Activated T-helper 17 cell treated with anti-CD3 and anti-CD28 coated beads, Interleukin-2, amount 50 U/mL, for 72 hours (primary cell): Measurements from ENCODE around the gene SMPX. TPM values are rescaled to one million over a fixed set of nuclear protein-coding genes. Genes with fewer than 3 reads are reported as not detected.

Experiments used
- ATAC-seq: fragments of 150-1000 bp; cut with Tn5 transposase; replicated peaks from 2 replicates; pipeline ENCODE4 v1.10.0; 2021; ENCODE audit warnings: mild to moderate bottlenecking, moderate library complexity
- H3K27ac Mint-ChIP-seq: one replicate; pipeline ENCODE4 v1.8.0; 2022; ENCODE audit warnings: mixed read lengths
- H3K27me3 Mint-ChIP-seq: one replicate; pipeline ENCODE4 v1.8.0; 2022; ENCODE audit warnings: mixed read lengths
- H3K36me3 Mint-ChIP-seq: one replicate; pipeline ENCODE4 v1.8.0; 2022; ENCODE audit warnings: low read depth, mild to moderate bottlenecking, mixed read lengths
- H3K4me1 Mint-ChIP-seq: one replicate; pipeline ENCODE4 v1.8.0; 2022; ENCODE audit warnings: mixed read lengths
- H3K4me3 Mint-ChIP-seq: one replicate; pipeline ENCODE4 v1.8.0; 2022; ENCODE audit warnings: mild to moderate bottlenecking, mixed read lengths
- H3K9me3 Mint-ChIP-seq: one replicate; pipeline ENCODE4 v1.8.0; 2022; ENCODE audit warnings: mixed read lengths
- total RNA-seq, 2 donors: library from RNA; stranded (reverse); gene quantifications; one replicate each; pipeline ENCODE4 v1.2.3, GENCODE V29; 2022

The SMPX gene
- total RNA-seq, 2 donors from 2014 or later: not detected

GRCh38 chrX:21662761-21663160, 95.2 kb downstream of the SMPX start:
- Mint-ChIP-seq H3K9me3 (no peaks in the 10 kb centered on the region), H3K27ac (no peak overlapping the region), H3K27me3 (peaks cover 3% of the 10 kb centered on the region), H3K4me3 (no peak overlapping the region), H3K36me3 (no peaks in the 10 kb centered on the region), H3K4me1 (no peaks in the 10 kb centered on the region)
- ATAC-seq: no peak

- no peaks in the 10 kb centered on the region for H3K4me1 Mint-ChIP-seq
- no peaks in the 10 kb centered on the region for H3K36me3 Mint-ChIP-seq
- H3K27me3 Mint-ChIP-seq: peaks cover 3% of the 10 kb centered on the region
- no peaks in the 10 kb centered on the region for H3K9me3 Mint-ChIP-seq
- H3K4me3 Mint-ChIP-seq: no peak overlapping the region
- H3K27ac Mint-ChIP-seq: no peak overlapping the region
- ATAC-seq: no peak
Observed at GRCh38 chrX:21661316-21661715, 96.6 kb downstream of the SMPX start.

- Mint-ChIP-seq H3K4me1 (no peaks in the 10 kb centered on the region), H3K9me3 (no peaks in the 10 kb centered on the region), H3K36me3 (no peaks in the 10 kb centered on the region), H3K27me3 (peaks cover 3% of the 10 kb centered on the region), H3K4me3 (no peak overlapping the region), H3K27ac (no peak overlapping the region)
- ATAC-seq: no peak
Observed at GRCh38 chrX:21660156-21660555, 97.8 kb downstream of the SMPX start.

- Mint-ChIP-seq H3K9me3 (no peaks in the 10 kb centered on the region), H3K4me3 (peak overlapping the region; percentile 69), H3K27me3 (peaks cover 3% of the 10 kb centered on the region), H3K36me3 (no peaks in the 10 kb centered on the region), H3K4me1 (no peaks in the 10 kb centered on the region), H3K27ac (no peak overlapping the region)
- no peak for ATAC-seq
Observed at GRCh38 chrX:21659320-21659719, 98.6 kb downstream of the SMPX start.

GRCh38 chrX:21658746-21659145, 99.2 kb downstream of the SMPX start:
- no peaks in the 10 kb centered on the region for H3K9me3 Mint-ChIP-seq
- peak; percentile 68 for ATAC-seq
- no peaks in the 10 kb centered on the region for H3K36me3 Mint-ChIP-seq
- no peaks in the 10 kb centered on the region for H3K4me1 Mint-ChIP-seq
- peak overlapping the region; percentile 69 for H3K4me3 Mint-ChIP-seq
- peaks cover 3% of the 10 kb centered on the region for H3K27me3 Mint-ChIP-seq
- no peak overlapping the region for H3K27ac Mint-ChIP-seq

- ATAC-seq: peak; percentile 76
Observed at GRCh38 chrX:21658152-21658737, 99.7 kb downstream of the SMPX start, which contains the start of gene KLHL34. KLHL34 (minus strand) TSS chrX:21658330; CDS start chrX:21657788, 542 bp downstream.

GRCh38 chrX:21657318-21658151, 100.4 kb downstream of the SMPX start:
- H3K27ac Mint-ChIP-seq: no peak overlapping the region
- no peaks in the 10 kb centered on the region for H3K4me1 Mint-ChIP-seq
- peaks cover 2% of the 10 kb centered on the region for H3K27me3 Mint-ChIP-seq
- no peaks in the 10 kb centered on the region for H3K36me3 Mint-ChIP-seq
- H3K4me3 Mint-ChIP-seq: peak overlapping the region; percentile 59
- no peaks in the 10 kb centered on the region for H3K9me3 Mint-ChIP-seq
- peak; percentile 58 for ATAC-seq

More at GRCh38 chrX:21658152-21658737, 99.7 kb downstream of the SMPX start, which contains the start of gene KLHL34:
- Mint-ChIP-seq H3K36me3 (no peaks in the 10 kb centered on the region), H3K9me3 (no peaks in the 10 kb centered on the region), H3K4me3 (peak within 1 kb of the TSS; percentile 69), H3K27me3 (peaks cover 3% of the 10 kb centered on the region), H3K27ac (no peak within 1 kb of the TSS), H3K4me1 (no peaks in the 10 kb centered on the region)

- H3K9me3 Mint-ChIP-seq: no peaks in the 10 kb centered on the region
- no peaks in the 10 kb centered on the region for H3K36me3 Mint-ChIP-seq
- H3K4me1 Mint-ChIP-seq: no peaks in the 10 kb centered on the region
- no peak for ATAC-seq
- H3K27ac Mint-ChIP-seq: no peak overlapping the region
- H3K27me3 Mint-ChIP-seq: no peaks in the 10 kb centered on the region
- H3K4me3 Mint-ChIP-seq: no peak overlapping the region
Observed at GRCh38 chrX:21656587-21657317, 101.2 kb downstream of the SMPX start.

Other genes with a start within 250 kb of the SMPX start
- under 1 TPM; 0.56 to 0.58 TPM for gene KLHL34, start 99.8 kb downstream of the SMPX start, total RNA-seq
- gene MBTPS2, start 81.5 kb upstream of the SMPX start, total RNA-seq: 1 to 10 TPM; 2.6 to 3.2 TPM
- under 1 TPM; 0.39 to 0.56 TPM for gene YY2, start 97.9 kb upstream of the SMPX start, total RNA-seq
- 100 to 1,000 TPM; 102 to 109 TPM for gene SMS, start 182.6 kb upstream of the SMPX start, total RNA-seq